HepG2 (cell line): ENCODE results near the gene GLB1L. TPM values are rescaled to one million over a fixed set of nuclear protein-coding genes. Genes with fewer than 3 reads are reported as not detected.

Source experiments
- CCDC6 ChIP-seq: sonication (generic); formaldehyde crosslinking; IDR thresholded peaks from 2 replicates; pipeline ENCODE4 v1.8.1; 2022; ENCODE audit warnings: mild to moderate bottlenecking, missing genetic modification reagents, moderate library complexity
- E2F1 ChIP-seq: sonication (generic); formaldehyde crosslinking; IDR thresholded peaks from 2 replicates; pipeline ENCODE4 v1.5.0; 2020; ENCODE audit warnings: missing genetic modification reagents
- IKZF5 ChIP-seq: IDR thresholded peaks from 2 replicates; pipeline ENCODE4 v1.6.1; 2018; ENCODE audit warnings: missing genetic modification reagents, mild to moderate bottlenecking, missing compliant biosample characterization
- ISL2 ChIP-seq: sonication (generic); formaldehyde crosslinking; IDR thresholded peaks from 2 replicates; pipeline ENCODE4 v1.5.0; 2020; ENCODE audit warnings: missing genetic modification reagents
- KLF13 ChIP-seq: sonication (generic); formaldehyde crosslinking; IDR thresholded peaks from 2 replicates; pipeline ENCODE4 v1.4.0; 2020; ENCODE audit warnings: mild to moderate bottlenecking, missing genetic modification reagents
- NCOA2 ChIP-seq: sonication (generic); formaldehyde crosslinking; IDR thresholded peaks from 2 replicates; pipeline ENCODE4 v1.8.0; 2022; ENCODE audit warnings: inconsistent platforms
- NR2F6 ChIP-seq, 2 experiments: IDR thresholded peaks; 2 replicates each; pipeline ENCODE4 v1.6.1; 2016; ENCODE audit warnings: antibody characterized with exemption in 1 of 2, mild to moderate bottlenecking in 1 of 2
- RARA ChIP-seq: IDR thresholded peaks from 2 replicates; pipeline ENCODE4 v1.6.1; 2016; ENCODE audit warnings: missing genetic modification reagents, missing compliant biosample characterization
- STAT6 ChIP-seq: sonication (generic); formaldehyde crosslinking; IDR thresholded peaks from 2 replicates; pipeline ENCODE4 v1.4.0; 2020; ENCODE audit warnings: missing genetic modification reagents, mild to moderate bottlenecking, borderline replicate concordance
- TARDBP ChIP-seq: sonication (generic); formaldehyde crosslinking; IDR thresholded peaks from 2 replicates; pipeline ENCODE4 v1.8.0; 2022; ENCODE audit warnings: mild to moderate bottlenecking, missing genetic modification reagents
- TEF ChIP-seq: sonication (generic); formaldehyde crosslinking; IDR thresholded peaks from 2 replicates; pipeline ENCODE4 v1.5.0; 2020; ENCODE audit warnings: missing genetic modification reagents
- TFE3 ChIP-seq: IDR thresholded peaks from 2 replicates; pipeline ENCODE4 v1.6.1; 2016
- ZBTB43 ChIP-seq: sonication (generic); formaldehyde crosslinking; conservative IDR thresholded peaks from 2 replicates; pipeline ENCODE4 v1.4.0; 2020; ENCODE audit warnings: missing genetic modification reagents
- ZBTB46 ChIP-seq: sonication (generic); formaldehyde crosslinking; IDR thresholded peaks from 2 replicates; pipeline ENCODE4 v1.4.0; 2020; ENCODE audit warnings: mild to moderate bottlenecking, missing genetic modification reagents, borderline replicate concordance
- ZFP90 ChIP-seq: sonication (generic); formaldehyde crosslinking; IDR thresholded peaks from 2 replicates; pipeline ENCODE4 v1.8.0; 2022; ENCODE audit warnings: missing genetic modification reagents, mild to moderate bottlenecking, inconsistent platforms, borderline replicate concordance
- ZNF264 ChIP-seq: sonication (generic); formaldehyde crosslinking; IDR thresholded peaks from 2 replicates; pipeline ENCODE4 v1.4.0; 2020; ENCODE audit warnings: missing genetic modification reagents
- ZNF317 ChIP-seq: sonication (generic); formaldehyde crosslinking; IDR thresholded peaks from 2 replicates; pipeline ENCODE4 v1.5.0; 2020; ENCODE audit warnings: mild to moderate bottlenecking, missing genetic modification reagents
- ZNF564 ChIP-seq: sonication (generic); formaldehyde crosslinking; IDR thresholded peaks from 2 replicates; pipeline ENCODE4 v1.8.1; 2023; ENCODE audit warnings: mild to moderate bottlenecking, missing genetic modification reagents
- ZNF619 ChIP-seq: sonication (generic); formaldehyde crosslinking; IDR thresholded peaks from 2 replicates; pipeline ENCODE4 v1.4.0; 2020; ENCODE audit warnings: mild to moderate bottlenecking, missing genetic modification reagents
- polyA plus RNA-seq, 8 experiments: library from polyadenylated mRNA; depleted of rRNA in 3 of 8; stranded (reverse) in 7 of 8; unstranded in 1 of 8; fragments of >200 nt; fragmentation: Illumina TruSeq in 4 of 8; extraction: Trizol in 4 of 8; gene quantifications; 2 replicates each; pipeline versions ENCODE4 v1.2.1 to v1.2.3, GENCODE V29; 2011 to 2016; ENCODE audit warnings: low read depth in 4 of 8, missing spikeins in 1 of 8, mixed read lengths in 1 of 8; ENCODE audit not compliant: insufficient read depth in 1 of 8
- total RNA-seq, 5 experiments: library from RNA; depleted of rRNA; stranded (reverse); fragments of >200 nt; fragmentation: Illumina TruSeq; extraction: Trizol; gene quantifications; 2 replicates each; pipeline ENCODE4 v1.2.3, GENCODE V29; 2016; ENCODE audit warnings: low read depth in 1 of 5

The GLB1L gene
- total and polyA plus RNA-seq, 2 of the 13 experiments (the other 11 are each of a cell fraction or from before 2014, with no cell fraction given) = 6.8 to 7.3 TPM

GRCh38 chr2:219230059-219230540 is 15.1 kb downstream of the GLB1L start (continued):
- peak; percentile 78 for TF ChIP-seq STAT6
- peak; percentile 55; the same call in 1 of the 2 replicates for TF ChIP-seq ZNF564 (CRISPR knock-in tag)
- TF ChIP-seq TEF (CRISPR knock-in tag) = no peak
- 0 out of 2 replicates have a peak, but pooled peaks have one; percentile 10 for TF ChIP-seq IKZF5 (CRISPR knock-in tag)
- TF ChIP-seq NCOA2 (CRISPR knock-in tag) = no peak
- TF ChIP-seq TFE3 (CRISPR knock-in tag) = 0 out of 2 replicates have a peak, but pooled peaks have one; percentile 23
- peak; percentile 28; the same call in 1 of the 2 replicates for TF ChIP-seq E2F1
- TF ChIP-seq ZBTB46 (CRISPR knock-in tag) = no peak
- TF ChIP-seq ZNF317 (CRISPR knock-in tag) = no peak
- TF ChIP-seq TARDBP (CRISPR knock-in tag) = peak; percentile 13; the same call in 1 of the 2 replicates
- TF ChIP-seq ZFP90 (CRISPR knock-in tag) = peak; percentile 66
- TF ChIP-seq ZNF264 = 0 out of 2 replicates have a peak, but pooled peaks have one; percentile 31
- TF ChIP-seq ZNF619 (CRISPR knock-in tag) = no peak; the same call in 1 of the 2 replicates
- TF ChIP-seq RARA (CRISPR knock-in tag) = 0 out of 2 replicates have a peak, but pooled peaks have one; percentile 12
- TF ChIP-seq ISL2 (CRISPR knock-in tag) = 0 out of 2 replicates have a peak, but pooled peaks have one; percentile 25
- peak; percentile 59; the same call in 1 of the 2 replicates for TF ChIP-seq ZBTB43 (CRISPR knock-in tag)
- 0 out of 2 replicates have a peak, but pooled peaks have one; percentile 37 for TF ChIP-seq KLF13 (CRISPR knock-in tag)
- peak; percentile 59 for TF ChIP-seq CCDC6 (CRISPR knock-in tag)
- no peak for TF ChIP-seq NR2F6 (IDR thresholded peaks at IDR 0.05)
- TF ChIP-seq NR2F6 (CRISPR knock-in tag; IDR thresholded peaks at IDR 0.05) = no peak
